ENCODE data around the gene GAST. TPM values are rescaled to one million over a fixed set of nuclear protein-coding genes. Genes with fewer than 3 reads are reported as not detected.
A peak's percentile ranks its signal among the peaks of the same experiment; 100 is the strongest.

Gene GAST
- total RNA-seq, 3 donors from 2014 or later (not counting 1 experiment from before 2014, with no cell fraction given), result not detected

- H3K9me3 Mint-ChIP-seq, result no peaks in the 10 kb centered on the region
- TF ChIP-seq CTCF (IDR thresholded peaks at IDR 0.05), result no peak
- intact Hi-C loops (cut with micrococcal nuclease), result no loop called here
- Histone ChIP-seq H3K4me3 (ENCODE audit: low read length) (no peak overlapping the region), H3K36me3 (ENCODE audit: control insufficient read depth, insufficient read depth, low read length) (no peaks in the 10 kb centered on the region), H3K27me3 (ENCODE audit: control insufficient read depth, insufficient read depth, low read length) (no peaks in the 10 kb centered on the region), H3K27ac (ENCODE audit: low read length) (no peak overlapping the region), H3K4me1 (ENCODE audit: control insufficient read depth, insufficient read depth, low read length) (no peaks in the 10 kb centered on the region), H3K9me3 (ENCODE audit: control insufficient read depth, insufficient read depth, low read length) (no peaks in the 10 kb centered on the region)
- H3K27ac Mint-ChIP-seq, result no peak overlapping the region
- no peaks in the 10 kb centered on the region for H3K36me3 Mint-ChIP-seq
- ATAC-seq (no peak), DNase-seq (no peak)
- no peak overlapping the region for H3K4me3 Mint-ChIP-seq
- no peaks in the 10 kb centered on the region for H3K4me1 Mint-ChIP-seq
- 81% methylated on average over 9 of the region's 10 CpGs for WGBS (ENCODE audit: insufficient coverage)
- H3K27me3 Mint-ChIP-seq (ENCODE audit: low read depth in 2 of 2), result peaks cover 13 to 20% of the 10 kb centered on the region in 2 donors
These were observed 4.1 kb upstream of the GAST start for GRCh38 chr17:41707803-41708669.

GRCh38 chr17:41710472-41711090 lies 1.6 kb upstream of the GAST start:
- ATAC-seq (no peak), DNase-seq (no peak)
- WGBS (ENCODE audit: insufficient coverage), result 28% methylated on average over 8 of the region's 8 CpGs
- no peak overlapping the region for H3K27ac Mint-ChIP-seq
- no peak overlapping the region for H3K27ac ChIP-seq (ENCODE audit: low read length)
- no peaks in the 10 kb centered on the region for H3K4me1 ChIP-seq (ENCODE audit: control insufficient read depth, insufficient read depth, low read length)
- no peaks in the 10 kb centered on the region for H3K27me3 ChIP-seq (ENCODE audit: control insufficient read depth, insufficient read depth, low read length)
- no peaks in the 10 kb centered on the region for H3K9me3 Mint-ChIP-seq
- intact Hi-C loops (cut with micrococcal nuclease), result no loop called here
- no peaks in the 10 kb centered on the region for H3K36me3 Mint-ChIP-seq
- H3K27me3 Mint-ChIP-seq (ENCODE audit: low read depth in 2 of 2), result peaks cover 8 to 20% of the 10 kb centered on the region in 2 donors
- H3K4me3 Mint-ChIP-seq, result no peak overlapping the region
- no peaks in the 10 kb centered on the region for H3K9me3 ChIP-seq (ENCODE audit: control insufficient read depth, insufficient read depth, low read length)
- no peak for TF ChIP-seq CTCF (IDR thresholded peaks at IDR 0.05)
- no peak overlapping the region for H3K4me3 ChIP-seq (ENCODE audit: low read length)
- no peaks in the 10 kb centered on the region for H3K4me1 Mint-ChIP-seq
- H3K36me3 ChIP-seq (ENCODE audit: control insufficient read depth, insufficient read depth, low read length), result no peaks in the 10 kb centered on the region

GRCh38 chr17:41717408-41718286 lies 5.5 kb downstream of the GAST start:
- no peak overlapping the region for H3K4me3 ChIP-seq (ENCODE audit: low read length)
- H3K36me3 Mint-ChIP-seq, result no peaks in the 10 kb centered on the region
- ATAC-seq, result no peak
- H3K27me3 Mint-ChIP-seq (ENCODE audit: low read depth in 2 of 2), result no peaks in the 10 kb centered on the region
- no peaks in the 10 kb centered on the region for H3K9me3 ChIP-seq (ENCODE audit: control insufficient read depth, insufficient read depth, low read length)
- no peak for TF ChIP-seq CTCF (IDR thresholded peaks at IDR 0.05)
- no peak overlapping the region for H3K4me3 Mint-ChIP-seq
- intact Hi-C loops (cut with micrococcal nuclease), result no loop called here
- H3K36me3 ChIP-seq (ENCODE audit: control insufficient read depth, insufficient read depth, low read length), result no peaks in the 10 kb centered on the region
- H3K9me3 Mint-ChIP-seq, result no peaks in the 10 kb centered on the region
- H3K4me1 Mint-ChIP-seq, result no peaks in the 10 kb centered on the region
- H3K27ac ChIP-seq (ENCODE audit: low read length), result no peak overlapping the region
- H3K27ac Mint-ChIP-seq, result no peak overlapping the region
- H3K4me1 ChIP-seq (ENCODE audit: control insufficient read depth, insufficient read depth, low read length), result no peaks in the 10 kb centered on the region
- WGBS (ENCODE audit: insufficient coverage), result 71% methylated on average over 12 of the region's 15 CpGs
- peaks cover 2% of the 10 kb centered on the region for H3K27me3 ChIP-seq (ENCODE audit: control insufficient read depth, insufficient read depth, low read length)
- DNase-seq, result peak in 1 of 2 donors; percentile 52

All from natural killer cell (primary cell).